NCI-H1092 (cell line): ENCODE results near the gene SKAP1.
A peak's percentile ranks its signal among the peaks of the same experiment; 100 is the strongest.

Experiments used
- DNase-seq: peaks from one replicate; lab custom pipeline; 2025; lab: John Stamatoyannopoulos, UW

Gene SKAP1

GRCh38 chr17:48144231-48144630 lies 285.8 kb downstream of the SKAP1 start:
- no peak for DNase-seq

GRCh38 chr17:48143629-48144028 lies 286.4 kb downstream of the SKAP1 start:
- DNase-seq, result peak; percentile 28

DNA sequence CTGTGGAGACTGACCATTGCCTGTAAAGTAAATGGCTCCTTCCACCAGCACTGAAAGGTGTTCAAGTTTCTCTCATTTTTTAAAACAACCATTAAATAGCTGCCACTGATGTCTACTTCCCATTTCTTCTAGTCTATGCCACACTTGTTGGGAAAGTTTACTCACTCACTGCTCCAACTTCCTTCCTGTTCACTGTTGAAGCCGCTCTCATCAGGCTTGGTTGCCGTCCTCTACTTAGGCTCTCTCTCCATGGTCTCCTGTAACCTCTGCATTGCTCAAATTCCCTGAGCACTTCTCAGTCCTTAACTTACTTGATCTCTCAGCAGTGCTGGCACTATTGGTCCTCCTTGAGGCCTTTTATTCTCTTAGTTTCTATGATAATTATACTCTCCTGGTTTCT lies 290.1 kb downstream of the SKAP1 start:
- no peak for DNase-seq

DNA sequence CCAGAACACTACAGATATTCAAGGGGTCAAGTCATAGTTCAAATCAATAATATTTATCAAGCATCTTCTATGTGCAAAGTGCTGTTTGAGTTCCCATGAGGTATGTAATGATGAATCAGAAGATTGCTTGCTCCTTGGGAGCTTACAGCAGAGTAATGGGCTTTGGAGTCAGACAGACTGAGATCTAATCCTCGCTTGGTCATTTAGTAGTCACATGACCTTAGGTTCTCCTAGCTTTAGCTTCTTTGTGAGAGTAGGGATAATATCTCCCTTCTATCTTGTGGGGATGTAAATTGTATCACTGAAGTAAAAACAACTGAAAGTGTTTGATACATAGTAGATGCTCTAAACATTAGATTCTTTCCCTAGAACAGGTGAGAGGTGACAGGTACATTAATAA lies 292.4 kb downstream of the SKAP1 start:
- DNase-seq, result no peak

DNA sequence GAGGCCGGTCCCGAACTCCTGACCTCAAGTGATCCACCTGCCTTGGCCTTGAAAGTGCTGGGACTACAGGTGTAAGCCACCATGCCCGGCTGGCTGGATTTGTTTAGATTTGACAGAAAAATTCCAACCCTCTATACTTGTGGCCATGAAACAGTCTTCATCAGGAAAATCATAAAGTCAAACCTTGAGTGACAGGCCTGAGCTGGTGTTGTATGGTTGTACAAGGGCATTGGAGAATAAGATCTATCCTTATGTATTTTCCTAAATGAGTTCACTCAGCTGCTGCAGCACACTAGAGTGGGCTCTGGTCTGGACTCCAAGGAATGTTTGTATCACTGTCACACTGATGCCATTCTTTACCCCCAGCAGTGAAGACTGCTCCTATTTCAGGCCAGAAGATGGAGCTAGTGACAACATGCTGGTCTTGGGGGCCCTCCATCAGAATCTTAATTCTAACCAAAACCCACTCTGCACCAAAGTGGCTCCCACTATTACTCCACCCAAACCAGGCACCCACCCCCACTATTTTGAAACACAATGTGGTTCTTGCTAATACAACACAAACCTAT lies 295.0 kb downstream of the SKAP1 start:
- DNase-seq, result no peak

DNA sequence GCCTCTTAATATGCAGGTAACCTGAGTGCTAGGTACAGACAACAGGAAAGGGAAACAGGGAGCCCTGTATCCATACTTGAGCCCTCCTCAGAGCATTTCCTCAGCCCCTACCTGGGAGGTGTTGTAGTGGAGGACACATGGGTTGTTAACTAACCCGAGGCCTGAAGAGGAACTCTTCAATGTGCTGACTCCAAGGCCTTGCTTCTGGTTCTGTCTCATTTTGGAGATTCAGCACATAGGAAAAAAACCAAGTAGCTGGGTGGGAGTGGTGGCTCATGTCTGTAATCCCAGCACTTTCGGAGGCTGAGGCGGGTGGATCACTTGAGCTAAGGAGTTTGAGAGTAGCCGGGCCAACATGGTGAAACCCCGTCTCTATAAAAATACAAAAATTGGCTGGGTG lies 297.6 kb downstream of the SKAP1 start:
- DNase-seq, result no peak

GRCh38 chr17:48131216-48131824 lies 298.7 kb downstream of the SKAP1 start:
- peak; percentile 77 for DNase-seq

DNA sequence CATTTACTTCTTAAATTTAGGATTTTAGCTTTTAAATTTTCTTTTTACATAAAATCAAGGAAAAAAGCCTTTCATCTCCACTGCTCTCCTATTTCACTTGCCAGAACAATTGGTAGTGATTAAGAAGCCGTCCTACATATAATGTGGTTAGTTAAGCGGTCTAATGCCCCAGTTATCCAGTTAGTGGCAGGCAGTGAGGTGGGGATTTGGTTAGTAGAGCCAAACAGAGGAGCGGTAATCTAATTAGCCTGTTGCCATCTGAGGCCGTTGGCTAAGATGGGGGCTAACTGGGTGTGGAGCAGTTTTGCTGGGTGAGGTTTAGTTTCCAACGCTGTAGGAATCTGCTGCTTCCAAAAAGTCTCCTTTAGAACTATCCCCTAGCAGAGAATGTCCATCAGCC lies 300.0 kb downstream of the SKAP1 start:
- DNase-seq, result no peak

DNA sequence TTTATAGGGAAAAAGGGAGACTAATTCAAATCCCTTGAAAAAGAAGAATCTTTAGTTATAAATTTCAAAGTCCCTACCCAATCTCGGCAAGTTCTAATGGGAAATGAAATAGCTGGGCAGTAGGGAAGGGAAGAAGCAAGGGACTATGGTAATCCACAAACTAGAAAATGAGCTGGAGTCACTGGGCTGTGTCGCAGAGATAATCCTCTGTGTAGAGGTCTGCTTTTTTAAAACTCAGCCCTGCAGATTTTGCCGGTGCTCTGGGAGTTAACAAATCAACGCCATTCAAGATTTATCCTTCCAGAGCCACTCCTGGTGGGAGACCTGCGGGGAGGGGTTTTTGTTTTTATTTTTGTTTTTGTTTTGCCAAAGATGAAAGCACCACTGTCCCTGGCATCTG lies 301.6 kb downstream of the SKAP1 start:
- DNase-seq, result no peak

- no peak for DNase-seq
Measured at GRCh38 chr17:48127371-48128051, 302.5 kb downstream of the SKAP1 start.

DNA sequence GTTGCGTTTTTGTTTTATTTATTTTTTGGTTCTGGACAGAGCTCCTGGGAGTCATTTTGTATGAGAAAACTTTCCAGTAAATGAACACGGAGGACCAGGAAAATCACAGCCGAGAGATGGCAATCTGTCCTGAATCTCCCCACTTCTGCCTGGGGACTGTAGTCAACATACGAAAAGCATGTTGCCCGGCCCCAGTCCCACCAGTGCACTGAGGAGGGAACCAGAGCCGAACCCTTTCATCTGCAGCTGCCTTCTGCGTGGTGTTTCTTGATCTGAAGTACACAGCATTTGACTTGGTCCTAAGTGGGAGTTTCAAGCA lies 303.5 kb downstream of the SKAP1 start:
- DNase-seq, result no peak

DNA sequence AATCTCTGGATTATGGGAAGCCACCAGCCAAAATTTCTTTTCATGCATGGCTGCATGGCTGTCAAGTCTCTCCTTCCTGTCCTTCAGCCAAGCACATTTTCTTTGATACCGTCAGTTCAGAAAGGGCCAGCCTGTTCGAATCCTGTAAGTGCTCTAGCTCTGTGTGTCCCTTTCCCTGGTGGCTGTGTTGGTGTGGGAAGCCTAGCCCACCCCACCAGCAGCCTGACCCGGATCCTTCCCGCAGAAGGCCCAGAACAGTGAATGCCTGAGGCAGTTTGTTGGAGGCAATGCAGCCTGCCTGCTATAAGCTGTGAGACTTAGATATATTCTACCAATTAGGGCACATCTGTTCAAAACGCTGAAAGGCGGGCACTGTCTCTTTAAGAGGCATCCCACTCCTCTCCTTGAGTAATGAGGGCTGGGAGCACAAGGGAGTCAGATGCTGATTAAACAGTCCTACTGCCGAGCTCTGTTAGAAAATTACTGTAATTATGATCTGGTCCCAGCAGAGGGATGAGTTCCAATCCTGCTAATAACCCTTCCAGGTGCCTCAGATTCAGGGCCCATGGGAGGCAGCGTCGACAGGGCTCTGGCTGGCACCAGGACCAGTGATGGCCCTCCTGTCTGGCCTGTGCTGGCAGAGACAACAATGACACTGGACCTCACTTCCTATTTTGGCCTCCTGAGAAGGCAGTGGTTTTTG lies 304.0 kb downstream of the SKAP1 start:
- no peak for DNase-seq

- DNase-seq, result no peak
Measured at GRCh38 chr17:48123776-48124388, 306.1 kb downstream of the SKAP1 start.

DNA sequence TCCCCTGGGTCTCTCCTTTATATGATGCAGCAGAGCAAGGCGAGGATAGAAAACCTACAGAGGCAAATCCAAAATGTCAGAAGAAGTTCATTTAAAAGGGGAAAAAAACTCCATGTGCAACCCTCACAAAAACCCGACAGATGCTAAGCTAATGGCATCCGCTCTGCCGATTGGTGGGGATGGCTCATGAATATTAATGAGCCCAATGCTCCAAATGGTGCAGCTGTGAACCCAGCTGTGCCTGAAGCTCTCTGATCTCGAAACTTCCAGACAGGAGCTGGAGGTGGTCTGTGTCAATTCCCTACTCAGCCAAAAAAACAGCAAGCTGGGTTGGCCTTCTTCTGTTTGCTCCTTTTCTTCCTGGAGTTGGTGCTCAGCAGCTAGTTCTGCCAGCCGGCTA lies 306.9 kb downstream of the SKAP1 start:
- DNase-seq, result no peak

DNA sequence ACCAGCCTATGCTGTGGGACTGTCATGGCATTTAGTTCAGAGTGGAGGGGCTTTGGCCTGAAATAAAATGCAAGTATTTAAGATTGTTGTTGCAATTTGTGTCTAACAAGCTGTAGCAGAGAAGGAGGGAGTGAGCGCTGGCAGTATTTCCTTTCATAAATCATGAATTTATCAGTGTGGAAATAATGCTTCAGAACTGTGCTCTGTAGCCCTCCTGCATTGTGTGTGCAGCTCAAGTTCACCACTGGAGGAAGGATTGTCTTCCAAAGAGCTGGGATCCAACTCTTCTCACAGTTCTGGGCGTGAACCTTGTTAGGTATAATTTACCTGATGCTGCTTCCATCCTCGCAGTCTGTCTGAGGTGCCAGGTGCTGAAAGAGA lies 307.4 kb downstream of the SKAP1 start:
- no peak for DNase-seq

GRCh38 chr17:48121923-48122664 lies 307.9 kb downstream of the SKAP1 start:
- DNase-seq, result no peak

DNA sequence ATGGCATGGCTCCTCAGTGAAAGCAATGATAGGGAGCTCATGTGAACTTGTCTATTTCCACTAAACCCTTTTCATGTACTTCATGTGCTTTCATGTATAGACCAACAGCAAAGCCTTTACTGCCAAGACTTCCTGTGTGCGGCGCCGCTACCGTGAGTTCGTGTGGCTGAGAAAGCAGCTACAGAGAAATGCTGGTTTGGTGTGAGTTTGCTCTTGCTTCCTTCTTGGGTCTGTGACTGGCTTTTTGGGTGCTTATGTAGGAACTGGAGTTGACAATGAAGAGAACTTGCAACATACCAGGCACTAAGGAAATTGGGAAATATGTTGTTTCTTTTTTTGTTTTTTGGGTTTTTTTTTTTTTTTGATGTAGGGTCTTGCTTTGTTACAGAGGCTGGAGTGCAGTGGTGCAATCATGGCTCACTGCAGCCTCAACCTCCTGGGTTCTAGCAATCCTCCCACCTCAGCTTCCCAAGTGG lies 316.8 kb downstream of the SKAP1 start:
- no peak for DNase-seq

DNA sequence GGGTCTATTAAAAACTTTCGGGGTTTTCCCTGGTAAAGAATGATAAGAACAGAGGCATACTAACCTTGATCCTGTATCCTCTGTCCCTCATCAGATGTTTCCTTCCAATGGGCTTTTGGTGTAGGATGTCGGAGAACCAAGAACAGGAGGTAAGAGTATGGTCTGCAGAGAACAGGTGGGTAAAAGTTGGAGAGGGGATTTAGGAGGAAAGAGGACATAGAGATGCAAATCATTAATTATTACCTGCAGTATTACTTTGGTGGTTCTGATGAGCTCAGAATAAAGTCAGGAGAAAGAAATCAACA lies 318.1 kb downstream of the SKAP1 start:
- DNase-seq, result no peak

DNA sequence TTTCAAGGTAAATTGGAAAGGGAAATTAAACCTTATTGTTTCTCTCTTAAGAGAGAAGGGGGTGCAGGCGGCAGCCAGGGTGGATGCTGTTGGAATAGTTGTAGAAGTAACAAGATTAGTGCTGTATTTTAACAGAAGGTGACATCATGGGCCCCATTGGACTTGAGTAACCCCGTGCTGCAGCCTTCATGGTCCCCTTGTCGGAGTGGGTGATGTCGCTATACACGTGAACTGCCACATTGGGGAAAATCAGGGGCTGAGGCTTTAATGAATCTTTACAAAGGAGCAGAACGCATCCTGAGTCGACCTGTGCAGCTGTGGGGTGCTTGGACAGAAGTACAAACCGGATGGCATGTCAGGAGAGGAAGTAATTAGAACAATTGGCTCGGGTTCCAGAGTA lies 319.3 kb downstream of the SKAP1 start:
- DNase-seq, result no peak

GRCh38 chr17:48107137-48108055 lies 322.6 kb downstream of the SKAP1 start, which contains the start of gene SNX11:
Gene SNX11, plus strand, starts transcription at chr17:48107766. Its CDS starts 4,278 bp downstream, at chr17:48112044.
- DNase-seq, result peak; percentile 78

GRCh38 chr17:48106802-48107136 lies 323.2 kb downstream of the SKAP1 start:
- DNase-seq, result no peak
